ENCODE data around the gene RASL12.

RASL12 gene

DNA sequence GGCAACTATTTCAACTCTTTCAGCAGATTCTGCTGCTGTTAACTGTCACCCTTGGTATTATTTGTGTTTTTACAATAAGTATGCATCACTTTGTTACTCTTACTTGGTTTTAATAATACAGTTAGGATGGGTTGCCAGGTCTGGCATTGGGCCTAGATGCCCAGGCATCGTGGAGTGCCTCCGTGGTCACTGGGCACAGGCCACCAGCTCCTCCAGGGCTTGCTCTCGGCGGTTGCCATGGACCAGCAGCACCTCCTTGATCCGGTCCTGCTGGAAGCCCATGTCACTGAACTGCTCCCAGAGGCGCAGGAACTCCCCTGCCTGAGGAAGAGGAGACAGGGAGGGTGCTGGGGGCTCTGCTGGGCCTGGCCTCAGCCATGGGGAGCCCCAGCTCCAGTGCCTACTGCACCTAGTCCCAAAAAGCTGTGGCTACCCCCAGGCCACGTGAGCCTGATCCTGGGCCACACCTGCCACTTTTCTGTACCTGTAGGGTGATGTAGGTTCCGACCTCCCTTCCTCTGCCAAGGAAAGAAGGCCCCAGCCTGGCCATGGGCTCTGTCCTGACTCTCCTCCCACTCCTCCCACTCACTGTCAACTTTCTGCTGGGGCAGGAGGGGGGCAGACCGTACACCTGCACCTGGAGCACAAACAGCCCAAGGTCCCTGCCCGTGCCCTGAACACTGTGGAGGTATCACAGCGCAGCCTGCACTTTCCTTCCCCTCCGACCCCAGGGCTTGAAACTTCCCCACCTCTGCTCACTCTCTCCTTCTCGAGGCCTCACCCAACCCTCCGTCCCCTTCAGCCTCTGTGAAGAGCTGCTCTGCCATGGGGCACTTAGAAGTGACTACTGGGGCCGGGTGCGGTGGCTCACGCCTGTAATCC, 25.4 kb upstream of the RASL12 start:
- in situ Hi-C loops (cut with HindIII; ENCODE audit: low sequenced_read_pairs) = no loop called here

DNA sequence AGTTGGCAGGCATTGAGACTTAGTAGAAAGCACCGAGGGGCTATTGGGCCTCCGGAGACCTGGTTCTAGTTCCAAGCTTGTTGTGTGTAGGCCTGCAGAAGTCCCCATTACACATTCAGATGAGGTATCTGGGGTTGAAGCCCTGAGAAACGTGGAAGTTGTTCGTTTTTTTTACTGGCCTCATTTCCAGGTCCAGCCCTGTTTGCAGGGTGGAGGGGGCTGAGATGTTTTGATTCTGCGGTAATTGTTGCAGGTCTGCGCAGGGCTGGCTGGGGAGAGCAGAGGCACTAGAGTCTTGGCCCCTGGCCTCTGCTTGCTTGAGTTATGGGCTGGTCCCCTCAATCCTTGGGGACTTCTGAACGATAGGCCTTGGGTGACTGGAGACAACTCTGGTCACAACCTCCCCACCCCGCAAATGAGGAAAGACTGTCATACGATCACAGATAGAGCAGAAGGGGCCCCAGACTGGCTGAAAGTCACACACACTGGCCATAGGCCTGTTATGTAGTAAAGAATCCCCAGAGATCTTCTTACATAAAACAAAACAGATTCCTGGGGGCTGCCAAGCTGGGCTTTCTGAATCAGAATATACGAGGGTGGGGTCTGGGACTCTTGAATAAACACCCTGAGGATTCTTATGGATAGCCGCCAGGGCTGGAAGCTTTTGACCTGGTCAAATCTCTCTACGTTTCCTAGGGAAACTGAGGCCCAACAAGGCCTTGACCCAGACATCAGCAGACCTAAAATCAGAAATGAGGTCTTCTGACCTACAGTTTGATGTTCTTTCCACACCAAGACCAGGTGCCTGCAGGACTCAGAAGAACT, 24.4 kb upstream of the RASL12 start:
- in situ Hi-C loops (cut with HindIII; ENCODE audit: low sequenced_read_pairs) = no loop called here

DNA sequence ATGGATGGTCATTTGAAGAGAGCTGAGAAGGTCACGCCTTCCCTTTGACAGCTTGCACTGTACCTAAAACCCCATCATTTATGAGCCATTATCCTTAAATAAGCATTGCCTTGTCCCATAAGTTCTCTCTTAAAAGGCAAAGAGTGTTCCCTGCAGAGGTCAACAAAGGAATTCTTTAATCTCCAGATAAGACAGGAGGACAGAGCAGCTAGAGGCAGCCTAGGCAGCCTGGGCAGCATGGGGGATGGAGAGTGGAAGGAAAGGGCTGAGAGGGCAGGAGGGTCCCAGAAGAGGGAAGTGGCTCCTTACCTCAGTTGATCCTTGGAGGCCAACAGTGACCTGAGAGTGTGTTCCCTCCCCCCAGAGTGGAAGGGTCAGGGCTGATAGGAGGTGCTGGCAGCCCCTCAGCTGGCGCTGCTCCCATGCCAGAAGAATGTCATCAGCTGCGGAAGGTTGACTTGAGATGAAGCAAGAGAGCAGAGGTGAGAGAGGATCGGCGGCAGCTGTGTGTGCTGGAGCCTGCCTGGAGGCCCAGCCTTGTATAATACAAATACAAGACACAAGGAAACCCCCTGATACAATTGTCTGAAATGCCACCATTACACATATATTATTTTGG, 21.5 kb upstream of the RASL12 start:
- in situ Hi-C loops (cut with HindIII; ENCODE audit: low sequenced_read_pairs) = no loop called here

DNA sequence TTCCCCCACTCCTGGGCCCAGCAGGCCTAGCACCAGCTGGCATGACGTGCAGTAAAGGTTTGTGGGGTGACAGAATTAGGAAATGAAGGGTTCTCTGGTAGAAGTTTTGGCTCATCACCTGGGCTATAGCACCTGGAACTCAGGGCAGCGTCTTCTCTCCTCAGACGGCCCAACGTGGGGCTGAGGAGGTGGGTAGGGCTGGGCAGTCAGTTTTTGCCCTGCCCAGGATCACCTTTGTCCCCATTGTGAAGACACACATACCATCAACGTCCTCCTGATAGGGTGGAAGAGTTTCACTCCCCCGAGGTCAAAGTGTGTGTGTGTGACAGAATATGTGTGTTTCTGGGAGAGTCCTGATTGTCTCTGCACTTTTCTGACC, 20.8 kb upstream of the RASL12 start:
- in situ Hi-C loops (cut with HindIII; ENCODE audit: low sequenced_read_pairs) = no loop called here

DNA sequence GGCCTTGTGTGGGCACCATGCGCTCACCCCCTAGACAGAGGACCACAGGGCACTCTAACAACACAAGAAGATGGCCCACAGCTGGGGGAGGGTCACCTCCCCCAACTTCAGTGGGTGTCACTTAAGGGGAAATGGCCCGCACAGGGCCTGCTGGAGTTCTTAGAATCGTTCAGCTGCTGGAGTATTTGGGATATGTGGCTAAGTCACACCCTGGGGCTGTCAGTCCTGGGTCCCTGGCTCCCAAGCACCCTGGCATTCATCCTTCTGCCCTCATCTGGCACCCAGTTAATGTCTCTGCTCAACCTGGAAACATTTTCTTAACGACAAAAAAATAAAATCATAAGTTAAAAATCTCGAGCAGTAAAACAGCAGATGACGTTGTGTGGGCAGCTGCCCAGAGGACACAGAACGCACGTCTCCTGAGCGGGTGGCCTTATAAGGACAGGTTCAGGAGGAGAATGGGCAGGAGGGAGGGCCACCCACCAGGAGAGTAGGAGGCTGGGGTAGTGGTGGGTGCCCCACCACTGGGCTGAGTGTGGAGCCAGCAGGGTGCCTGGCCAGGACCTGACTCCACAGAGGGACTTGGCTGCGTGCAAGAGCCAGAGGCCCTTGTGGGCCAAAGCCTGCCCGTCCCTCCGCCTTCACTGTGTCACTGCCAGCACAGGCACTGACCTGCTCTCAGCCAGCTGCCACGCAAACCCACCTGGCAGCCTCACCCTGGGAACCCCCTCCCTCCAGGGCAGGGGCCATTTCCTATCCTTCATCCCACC, 20.3 kb upstream of the RASL12 start:
- in situ Hi-C loops (cut with HindIII; ENCODE audit: low sequenced_read_pairs) = no loop called here

DNA sequence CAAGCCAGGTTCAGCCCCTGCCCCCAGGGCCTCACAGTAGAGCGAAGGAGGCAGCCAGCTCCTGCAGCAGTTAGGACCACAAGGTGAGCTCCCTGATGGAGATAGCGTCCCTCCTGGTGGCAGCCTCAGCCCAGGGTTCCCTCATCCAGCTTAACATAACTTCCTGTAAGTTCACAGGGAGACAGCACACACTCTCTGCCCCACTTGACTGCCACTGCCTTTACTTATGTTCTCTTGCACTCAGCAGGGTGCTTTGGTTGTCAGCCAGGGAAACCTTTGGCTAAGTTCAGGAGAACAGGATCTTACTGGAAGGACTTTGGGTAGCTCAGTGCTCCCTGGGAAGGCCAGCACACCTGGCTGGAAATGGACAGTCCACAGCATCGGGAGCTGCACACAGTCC, 19.6 kb upstream of the RASL12 start:
- in situ Hi-C loops (cut with HindIII; ENCODE audit: low sequenced_read_pairs) = no loop called here

DNA sequence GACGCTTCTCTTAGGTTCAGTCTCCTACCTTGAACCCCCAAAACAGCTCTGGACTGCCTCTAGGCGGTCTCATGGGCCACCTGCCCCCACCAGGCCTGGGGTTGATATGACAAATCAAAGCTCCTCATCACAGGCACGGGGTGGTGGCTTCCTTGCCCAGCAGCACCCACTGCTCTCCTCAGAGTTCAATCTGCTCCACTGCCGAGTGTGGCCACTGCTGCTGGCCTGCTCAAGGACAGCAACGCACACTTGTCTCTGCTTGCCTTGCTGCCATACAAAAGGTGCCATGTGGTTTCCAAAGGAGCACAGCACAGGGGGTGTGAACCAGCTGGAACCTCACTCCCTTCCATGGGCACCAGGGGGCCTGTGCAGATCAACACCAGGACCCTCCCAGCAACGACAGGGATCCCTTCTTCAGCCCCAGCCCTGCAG, 18.9 kb upstream of the RASL12 start:
- in situ Hi-C loops (cut with HindIII; ENCODE audit: low sequenced_read_pairs) = no loop called here

DNA sequence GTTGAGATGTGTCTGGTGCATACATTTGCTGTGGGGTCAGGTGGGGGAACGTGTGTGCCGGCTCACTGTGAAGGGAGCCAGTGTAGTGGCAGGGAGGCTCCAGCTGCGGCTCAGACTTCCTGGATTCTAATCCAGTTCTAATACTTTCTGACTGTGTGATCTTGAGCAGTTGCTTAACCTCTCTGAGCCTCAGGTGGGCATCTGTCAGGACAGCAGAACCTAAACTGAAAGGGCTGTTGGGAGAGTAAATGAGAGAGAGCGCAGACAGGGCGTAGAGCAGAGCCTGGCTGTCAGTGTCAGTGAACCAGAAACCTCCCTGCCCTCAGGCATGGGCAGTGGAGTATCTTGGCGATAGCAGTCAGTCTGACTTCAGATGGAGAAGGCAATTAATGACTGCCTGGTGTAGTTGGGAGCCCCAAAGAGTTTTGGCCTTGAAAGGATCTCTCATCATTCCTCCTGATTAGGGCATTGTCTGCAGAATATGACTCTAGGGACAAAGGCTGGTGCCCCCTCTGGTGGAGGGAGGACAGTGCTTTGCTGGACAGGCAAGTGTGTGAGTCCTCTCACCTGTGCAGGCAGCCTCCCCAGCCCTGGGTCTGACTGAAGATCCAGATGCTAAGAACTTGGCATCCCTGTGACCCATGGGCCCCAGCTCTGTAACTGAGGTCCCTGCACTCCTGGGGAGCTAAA, 18.3 kb upstream of the RASL12 start:
- in situ Hi-C loops (cut with HindIII; ENCODE audit: low sequenced_read_pairs) = no loop called here

DNA sequence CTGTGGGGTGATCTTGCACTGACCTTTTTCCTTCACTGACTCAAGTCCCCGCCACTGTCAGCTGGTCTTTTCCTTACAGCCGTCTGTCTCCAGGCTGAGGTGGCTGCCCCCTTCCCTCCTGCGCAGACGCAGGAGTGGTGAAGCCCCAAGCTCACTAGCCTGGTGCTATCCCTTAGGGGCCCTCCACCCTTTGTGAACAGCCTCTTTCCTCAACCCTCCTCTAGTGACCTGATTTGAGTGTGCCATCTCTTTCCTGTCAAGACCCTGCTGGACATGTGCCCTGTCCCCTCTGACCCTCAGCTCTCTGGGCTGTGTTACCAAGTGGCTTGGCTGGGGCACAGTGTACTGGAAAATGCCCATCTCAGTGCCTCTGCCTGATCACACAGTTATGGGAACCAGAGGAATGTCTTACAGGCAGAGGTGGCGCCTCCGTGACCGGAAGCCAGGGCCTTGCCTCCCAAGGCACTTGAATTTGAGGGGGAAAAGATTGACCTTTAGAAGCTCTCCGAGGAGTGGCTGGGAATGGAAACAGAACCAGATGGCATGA, 17.5 kb upstream of the RASL12 start:
- in situ Hi-C loops (cut with HindIII; ENCODE audit: low sequenced_read_pairs) = no loop called here

DNA sequence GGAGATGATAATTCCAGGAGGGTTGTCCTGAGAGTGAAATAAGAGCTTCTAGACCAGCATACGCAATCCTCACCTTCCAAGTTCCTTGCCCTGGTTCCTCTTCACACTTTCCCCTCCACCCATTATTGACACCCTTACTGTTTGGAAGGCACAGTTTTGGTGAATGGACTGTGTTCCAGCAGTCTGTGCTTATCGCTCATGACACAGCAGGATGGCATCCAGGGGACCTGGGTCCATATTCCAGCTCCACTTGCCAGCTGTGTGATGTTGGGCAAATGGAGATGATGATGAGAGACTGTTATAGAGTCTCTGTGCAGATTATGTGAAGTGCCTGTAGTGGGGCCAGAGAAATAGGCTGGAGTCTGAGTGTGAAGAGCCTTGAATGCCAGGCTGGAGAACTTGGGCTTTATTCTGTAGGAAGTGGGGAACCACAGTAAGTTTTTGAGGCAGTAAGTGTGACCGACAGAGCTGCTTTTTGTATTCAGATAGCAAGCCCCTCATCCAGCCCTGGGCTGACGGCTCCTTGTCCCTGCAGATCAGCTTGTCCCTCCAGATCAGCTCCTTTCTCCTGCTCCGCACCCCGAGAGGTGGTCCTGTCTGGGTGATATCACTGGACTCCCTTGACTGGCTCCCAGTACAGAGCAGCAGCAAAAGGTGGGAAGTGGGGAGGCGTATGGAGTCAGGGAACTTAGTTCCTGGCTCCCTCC, 16.9 kb upstream of the RASL12 start:
- in situ Hi-C loops (cut with HindIII; ENCODE audit: low sequenced_read_pairs) = no loop called here

DNA sequence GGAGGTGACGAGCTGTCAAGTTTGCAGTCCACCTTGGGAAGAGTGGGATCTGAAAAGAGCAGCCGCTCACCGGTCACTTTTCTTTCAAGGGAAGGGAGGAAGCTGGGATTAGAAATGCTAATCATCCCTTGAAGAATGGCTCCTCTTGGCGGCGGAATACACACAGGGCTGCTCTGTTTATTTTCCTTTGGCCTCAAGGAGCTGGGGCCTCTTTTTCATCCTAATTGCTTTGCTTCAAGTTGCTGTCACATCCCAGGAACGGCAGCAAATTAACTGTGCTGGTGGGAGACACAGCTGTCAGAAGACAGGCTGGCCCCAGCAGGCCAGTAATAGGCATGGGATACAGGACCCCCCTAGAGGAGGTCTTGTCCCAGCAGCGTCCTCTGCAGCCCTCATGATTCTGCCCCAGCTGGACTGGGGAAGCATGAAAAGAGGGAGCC, 15.5 kb upstream of the RASL12 start:
- in situ Hi-C loops (cut with HindIII; ENCODE audit: low sequenced_read_pairs) = no loop called here

DNA sequence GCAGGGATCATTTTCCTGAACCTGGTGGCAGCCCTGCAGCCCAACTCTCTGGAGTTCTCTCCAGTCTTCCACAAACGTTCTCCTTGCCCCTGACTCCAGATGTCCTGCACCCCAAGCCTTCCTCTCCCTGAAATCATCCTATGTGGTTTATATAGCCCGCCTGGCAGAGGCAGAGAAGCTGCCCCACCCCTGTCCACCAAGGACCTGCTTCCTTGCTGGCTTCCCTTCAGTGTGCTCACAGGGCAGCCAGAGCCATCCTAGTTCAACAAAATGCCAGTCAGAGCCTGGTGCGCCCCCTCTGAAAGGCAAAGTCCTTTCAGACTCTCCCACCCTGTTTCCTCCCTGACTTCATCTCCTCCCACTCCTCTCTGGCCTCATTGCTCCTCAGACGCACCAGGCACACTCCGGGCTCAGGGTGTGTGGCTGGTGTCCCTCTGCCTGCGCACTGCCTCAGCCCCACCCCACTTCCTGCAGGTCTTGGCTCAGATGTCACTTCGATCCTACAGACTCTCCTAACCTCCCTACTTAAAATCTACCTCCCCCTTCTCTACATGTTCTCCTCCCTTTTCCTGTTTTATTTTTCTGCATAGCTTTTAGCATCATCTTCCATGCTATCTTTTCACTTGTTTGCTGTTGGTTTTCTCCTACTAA, 14.6 kb upstream of the RASL12 start:
- in situ Hi-C loops (cut with HindIII; ENCODE audit: low sequenced_read_pairs) = no loop called here

DNA sequence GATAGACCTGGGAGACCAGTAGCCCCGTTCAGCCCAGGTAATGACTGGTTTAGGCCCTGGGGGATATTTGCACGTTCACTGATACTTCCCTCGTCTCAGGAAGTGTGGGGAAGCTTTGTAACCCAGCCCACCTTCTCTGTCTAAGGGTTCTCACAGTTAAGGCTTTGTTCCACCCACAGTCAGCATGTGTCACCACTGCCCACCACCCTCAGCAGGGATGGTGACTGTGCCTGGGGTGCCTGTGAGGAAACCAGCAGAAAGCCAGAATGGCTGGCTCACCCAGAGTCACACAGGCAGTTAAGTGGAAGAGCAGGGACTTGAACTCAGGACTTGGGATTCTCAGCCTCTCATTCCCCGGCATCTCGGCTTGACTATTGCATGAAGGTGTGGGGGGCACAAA, 14.0 kb upstream of the RASL12 start:
- in situ Hi-C loops (cut with HindIII; ENCODE audit: low sequenced_read_pairs) = no loop called here

DNA sequence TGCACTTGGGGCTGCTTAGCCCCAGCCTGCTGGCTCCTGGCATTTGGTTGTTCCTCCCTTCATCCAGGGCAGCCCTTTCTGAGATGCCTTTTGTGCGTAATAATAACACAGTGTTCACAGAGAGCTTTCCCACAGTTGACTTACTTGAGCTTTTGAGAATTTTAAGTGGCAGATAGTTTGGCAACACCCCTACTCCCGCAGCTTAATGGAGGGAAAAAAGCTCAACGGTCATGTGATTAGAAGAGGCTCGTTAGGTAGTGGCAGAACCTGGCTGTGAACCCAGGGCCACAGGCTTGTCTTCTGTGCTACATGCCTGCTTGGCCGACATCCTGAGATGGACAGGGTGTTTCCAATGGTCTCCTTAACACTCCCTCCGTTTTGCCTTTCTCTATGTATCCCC, 13.5 kb upstream of the RASL12 start:
- in situ Hi-C loops (cut with HindIII; ENCODE audit: low sequenced_read_pairs) = no loop called here

DNA sequence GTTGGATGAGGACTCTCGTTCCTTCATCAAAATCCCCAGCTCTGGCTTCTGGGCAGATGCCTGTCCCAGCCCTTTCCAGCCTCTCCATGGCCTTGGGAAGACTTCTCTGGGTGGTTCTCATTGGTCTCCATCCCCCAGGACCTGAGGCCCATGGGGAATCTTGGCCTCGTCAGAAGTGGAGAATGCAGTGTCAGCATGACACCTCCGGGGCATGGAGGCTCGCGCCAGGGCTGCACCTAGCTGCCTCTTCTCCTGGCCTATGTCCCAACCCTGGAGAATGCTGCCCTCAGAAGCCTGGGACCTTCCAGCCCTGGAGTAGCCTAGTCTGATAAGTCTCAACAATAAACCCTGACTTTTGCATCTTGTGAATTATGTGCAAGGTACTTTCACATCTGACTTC, 11.8 kb upstream of the RASL12 start:
- in situ Hi-C loops (cut with HindIII; ENCODE audit: low sequenced_read_pairs) = no loop called here

DNA sequence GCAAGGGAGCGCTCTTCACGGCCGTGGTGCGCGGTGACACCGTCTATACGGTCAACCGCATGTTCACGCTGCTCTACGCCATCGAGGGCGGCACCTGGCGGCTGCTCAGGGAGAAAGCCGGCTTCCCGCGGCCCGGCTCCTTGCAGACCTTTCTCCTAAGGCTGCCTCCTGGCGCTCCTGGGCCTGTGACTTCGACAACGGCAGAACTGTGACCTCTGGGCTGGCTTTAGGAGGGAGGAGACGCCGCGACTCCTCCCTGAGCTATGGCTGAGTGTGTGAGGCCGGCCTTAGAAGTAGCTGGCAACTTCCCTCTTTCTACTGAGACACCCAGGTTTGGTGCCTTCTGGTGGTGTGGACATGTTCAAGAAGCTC, 10.2 kb upstream of the RASL12 start:
- in situ Hi-C loops (cut with HindIII; ENCODE audit: low sequenced_read_pairs) = no loop called here

DNA sequence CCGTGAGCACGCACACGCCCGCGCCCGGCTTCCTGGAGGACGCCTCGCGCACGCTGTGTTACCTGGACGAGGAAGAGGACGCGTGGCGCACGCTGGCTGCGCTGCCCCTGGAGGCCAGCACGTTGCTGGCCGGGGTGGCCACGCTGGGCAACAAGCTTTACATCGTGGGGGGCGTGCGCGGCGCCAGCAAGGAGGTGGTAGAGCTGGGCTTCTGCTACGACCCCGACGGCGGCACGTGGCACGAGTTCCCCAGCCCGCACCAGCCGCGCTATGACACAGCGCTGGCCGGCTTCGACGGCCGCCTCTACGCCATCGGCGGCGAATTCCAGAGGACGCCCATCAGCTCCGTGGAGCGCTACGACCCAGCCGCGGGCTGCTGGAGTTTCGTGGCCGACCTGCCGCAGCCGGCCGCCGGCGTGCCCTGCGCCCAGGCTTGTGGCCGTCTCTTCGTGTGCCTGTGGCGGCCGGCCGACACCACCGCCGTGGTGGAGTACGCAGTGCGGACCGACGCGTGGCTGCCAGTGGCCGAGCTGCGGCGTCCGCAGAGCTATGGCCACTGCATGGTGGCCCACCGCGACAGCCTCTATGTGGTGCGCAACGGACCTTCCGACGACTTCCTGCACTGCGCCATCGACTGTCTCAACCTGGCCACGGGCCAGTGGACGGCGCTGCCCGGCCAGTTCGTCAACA, 9.6 kb upstream of the RASL12 start:
- in situ Hi-C loops (cut with HindIII; ENCODE audit: low sequenced_read_pairs) = no loop called here

DNA sequence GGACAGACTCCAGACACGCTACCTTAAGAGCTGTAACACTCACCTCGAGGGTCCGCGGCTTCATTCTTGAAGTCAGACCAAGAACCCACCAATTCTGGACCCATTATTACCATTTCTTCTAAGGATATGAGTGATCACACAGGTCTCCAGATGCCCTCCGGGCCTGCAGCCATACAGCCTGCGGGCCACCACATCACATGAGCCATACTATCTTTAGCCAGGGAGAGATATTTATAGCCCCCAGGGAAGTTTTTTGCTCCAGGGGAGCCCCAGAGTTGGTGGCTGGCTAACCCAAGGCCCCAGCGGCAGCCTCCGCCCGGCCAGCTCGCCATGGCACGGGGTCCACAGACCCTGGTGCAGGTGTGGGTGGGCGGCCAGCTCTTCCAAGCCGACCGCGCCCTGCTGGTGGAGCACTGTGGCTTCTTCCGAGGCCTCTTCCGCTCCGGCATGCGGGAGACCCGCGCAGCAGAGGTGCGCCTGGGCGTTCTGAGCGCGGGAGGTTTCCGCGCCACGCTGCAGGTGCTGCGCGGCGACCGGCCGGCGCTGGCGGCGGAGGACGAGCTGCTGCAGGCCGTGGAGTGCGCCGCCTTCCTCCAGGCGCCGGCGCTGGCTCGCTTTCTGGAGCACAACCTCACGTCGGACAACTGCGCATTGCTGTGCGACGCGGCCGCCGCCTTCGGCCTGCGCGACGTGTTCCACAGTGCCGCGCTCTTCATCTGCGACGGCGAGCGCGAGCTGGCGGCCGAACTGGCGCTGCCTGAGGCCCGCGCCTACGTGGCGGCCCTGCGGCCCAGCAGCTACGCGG, 8.9 kb upstream of the RASL12 start, which contains the start of gene KBTBD13:
Gene KBTBD13 (plus strand): TSS at position 261 of the 805 bp plus-strand sequence. CDS start 70 bp downstream, at position 331.
- in situ Hi-C loops (cut with HindIII; ENCODE audit: low sequenced_read_pairs) = no loop called here

All from endothelial cell of hepatic sinusoid (primary cell).